Lower lobe of right lung (tissue), 2 donors: Measurements from ENCODE around the gene POU1F1. TPM values are rescaled to one million over a fixed set of nuclear protein-coding genes. Genes with fewer than 3 reads are reported as not detected.
"Not testable (repeated sequence)": the region's sequence is repeated elsewhere in the genome, so short reads cannot be mapped to it uniquely, and the experiment has no call there.

Experiments used
- ATAC-seq, 2 donors: fragments of 200-7000 bp; cut with Tn5 transposase; one replicate each; pipeline ENCODE4 v1.9.1; 2020 to 2022; ENCODE audit warnings: mild to moderate bottlenecking in 2 of 2, moderate library complexity in 2 of 2
- DNase-seq: peaks from one replicate; pipeline ENCODE4 v3.0.0-alpha.2; 2020
- H3K27ac ChIP-seq: fragments of 200-600 bp; one replicate; pipeline ENCODE4 v1.8.0; 2022
- H3K27me3 ChIP-seq: fragments of 200-600 bp; one replicate; pipeline ENCODE4 v1.8.0; 2022; ENCODE audit warnings: low read depth
- H3K36me3 ChIP-seq: fragments of 200-600 bp; one replicate; pipeline ENCODE4 v1.8.0; 2022; ENCODE audit warnings: mild to moderate bottlenecking
- H3K4me1 ChIP-seq: fragments of 200-600 bp; one replicate; pipeline ENCODE4 v1.8.0; 2022
- H3K4me3 ChIP-seq: fragments of 200-600 bp; one replicate; pipeline ENCODE4 v1.8.0; 2022; ENCODE audit warnings: mild to moderate bottlenecking
- H3K9me3 ChIP-seq: fragments of 200-600 bp; one replicate; pipeline ENCODE4 v1.8.0; 2022
- intact Hi-C: fragments of 100-400 bp; cut with DNase I; formaldehyde crosslinking; loops from one replicate; pipeline ENCODE4 v1.11.0; 2022
- total RNA-seq: library from RNA; stranded (reverse); fragmentation: NEBNext Ultra II Directional; extraction: Animal tissue kit (Norgen Biotek cat#: 25700); gene quantifications from one replicate; pipeline ENCODE4 v1.2.1, GENCODE V29; 2021
- TF ChIP-seq, protein P1 (sequence below): fragments of 200-600 bp; IDR thresholded peaks from one replicate; pipeline ENCODE4 v1.8.0; 2022; ENCODE audit warnings: antibody characterized with exemption, mild to moderate bottlenecking
- donor health status: DM: no; HTN: yes; CAD: no; lungs with severe emphysema.

The POU1F1 gene
- total RNA-seq, 1 donor from 2014 or later, result not detected

DNA sequence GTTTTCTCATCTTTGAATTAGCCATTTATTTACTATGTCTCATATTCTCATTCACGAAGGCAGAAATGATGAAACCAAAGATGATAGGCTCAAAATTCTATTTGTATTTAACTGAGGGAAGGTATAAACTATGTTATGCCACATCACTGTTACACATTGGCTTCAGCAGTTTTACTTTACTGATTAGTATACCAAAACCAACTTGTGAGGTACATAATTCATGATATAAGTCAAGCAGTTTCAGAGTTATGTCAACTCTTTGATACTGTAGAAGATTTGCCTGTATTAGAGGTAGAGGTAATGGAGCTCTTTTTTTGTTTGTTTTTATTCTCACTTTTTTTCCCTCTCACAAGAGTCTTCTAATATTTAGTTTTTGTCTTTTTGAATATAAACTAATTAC lies 26.4 kb downstream of the POU1F1 start:
- DNase-seq (no peak), ATAC-seq (no peak)
- TF ChIP-seq, protein P1, sequence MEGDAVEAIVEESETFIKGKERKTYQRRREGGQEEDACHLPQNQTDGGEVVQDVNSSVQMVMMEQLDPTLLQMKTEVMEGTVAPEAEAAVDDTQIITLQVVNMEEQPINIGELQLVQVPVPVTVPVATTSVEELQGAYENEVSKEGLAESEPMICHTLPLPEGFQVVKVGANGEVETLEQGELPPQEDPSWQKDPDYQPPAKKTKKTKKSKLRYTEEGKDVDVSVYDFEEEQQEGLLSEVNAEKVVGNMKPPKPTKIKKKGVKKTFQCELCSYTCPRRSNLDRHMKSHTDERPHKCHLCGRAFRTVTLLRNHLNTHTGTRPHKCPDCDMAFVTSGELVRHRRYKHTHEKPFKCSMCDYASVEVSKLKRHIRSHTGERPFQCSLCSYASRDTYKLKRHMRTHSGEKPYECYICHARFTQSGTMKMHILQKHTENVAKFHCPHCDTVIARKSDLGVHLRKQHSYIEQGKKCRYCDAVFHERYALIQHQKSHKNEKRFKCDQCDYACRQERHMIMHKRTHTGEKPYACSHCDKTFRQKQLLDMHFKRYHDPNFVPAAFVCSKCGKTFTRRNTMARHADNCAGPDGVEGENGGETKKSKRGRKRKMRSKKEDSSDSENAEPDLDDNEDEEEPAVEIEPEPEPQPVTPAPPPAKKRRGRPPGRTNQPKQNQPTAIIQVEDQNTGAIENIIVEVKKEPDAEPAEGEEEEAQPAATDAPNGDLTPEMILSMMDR, result no peak
- no peaks in the 10 kb centered on the region for H3K9me3 ChIP-seq
- H3K27ac ChIP-seq, result no peak overlapping the region
- H3K27me3 ChIP-seq, result no peaks in the 10 kb centered on the region
- no peak overlapping the region for H3K4me3 ChIP-seq
- intact Hi-C loops, result no loop called here
- peaks cover 74% of the 10 kb centered on the region for H3K36me3 ChIP-seq
- H3K4me1 ChIP-seq, result no peaks in the 10 kb centered on the region

DNA sequence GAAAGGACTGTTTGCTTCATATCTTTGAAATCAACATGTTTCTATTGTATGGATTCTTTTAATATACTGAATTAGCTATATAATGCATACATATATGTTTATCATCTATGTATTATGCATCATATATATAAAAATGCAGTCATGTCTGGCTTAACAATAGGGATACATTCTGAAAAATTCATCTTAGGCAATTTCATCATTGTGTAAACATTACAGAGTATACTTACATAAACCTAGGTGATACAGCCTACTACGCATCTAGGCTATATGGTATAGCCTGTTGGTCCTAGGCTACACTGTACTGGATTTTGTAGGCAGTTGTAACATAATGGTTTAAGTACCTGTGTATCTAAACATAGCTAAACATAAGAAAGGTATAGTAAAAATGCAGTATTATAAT lies 27.6 kb downstream of the POU1F1 start:
- Histone ChIP-seq H3K27me3 (no peaks in the 10 kb centered on the region), H3K4me3 (no peak overlapping the region), H3K4me1 (no peaks in the 10 kb centered on the region), H3K27ac (no peak overlapping the region), H3K36me3 (peaks cover 65% of the 10 kb centered on the region), H3K9me3 (no peaks in the 10 kb centered on the region)
- no peak for DNase-seq
- intact Hi-C loops, result no loop called here
- TF ChIP-seq, protein P1, result no peak
- no peak for ATAC-seq

DNA sequence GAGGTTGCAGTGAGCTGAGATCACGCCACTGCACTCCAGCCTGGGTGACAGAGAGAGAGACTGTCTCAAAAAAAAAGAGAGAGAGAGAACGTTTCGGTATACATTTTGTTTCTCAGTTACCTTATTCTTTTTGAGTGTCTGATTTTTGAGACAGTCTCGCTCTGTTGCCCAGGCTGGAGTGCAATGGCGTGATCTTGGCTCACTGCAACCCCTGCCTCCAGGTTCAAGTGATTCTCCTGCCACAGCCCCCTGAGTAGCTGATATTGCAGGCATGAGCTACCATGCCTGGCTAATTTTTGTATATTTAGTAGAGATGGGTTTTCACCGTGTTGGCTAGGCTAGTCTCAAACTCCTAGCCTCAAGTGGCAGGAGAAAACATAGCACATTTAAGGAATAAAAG lies 28.2 kb downstream of the POU1F1 start:
- H3K4me3 ChIP-seq, H3K9me3 ChIP-seq, H3K27ac ChIP-seq, ATAC-seq, DNase-seq, H3K27me3 ChIP-seq, H3K4me1 ChIP-seq, intact Hi-C loops: not testable (repeated sequence)
- H3K36me3 ChIP-seq, result peaks cover 59% of the 10 kb centered on the region

DNA sequence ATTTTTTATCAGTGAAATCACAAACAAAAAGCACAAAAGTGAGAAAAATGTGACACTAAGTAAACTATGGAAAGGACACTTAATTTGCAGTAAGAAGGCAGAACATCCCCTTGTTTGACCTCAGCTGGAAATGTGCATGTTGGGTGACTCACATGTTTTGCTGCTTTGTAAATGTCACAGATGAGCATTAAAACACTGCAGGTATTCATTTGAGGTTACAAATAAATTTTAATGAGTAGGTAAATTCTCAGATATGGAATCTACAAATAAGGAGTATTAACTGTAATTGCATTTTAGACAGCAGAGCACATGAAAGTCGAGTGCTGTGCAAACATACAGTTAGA lies 29.0 kb downstream of the POU1F1 start:
- H3K4me3 ChIP-seq, result no peak overlapping the region
- ATAC-seq, result no peak
- H3K27me3 ChIP-seq, result no peaks in the 10 kb centered on the region
- no peaks in the 10 kb centered on the region for H3K9me3 ChIP-seq
- DNase-seq, result no peak
- TF ChIP-seq, protein P1, result no peak
- H3K27ac ChIP-seq, result no peak overlapping the region
- intact Hi-C loops, result no loop called here
- no peaks in the 10 kb centered on the region for H3K4me1 ChIP-seq
- H3K36me3 ChIP-seq, result peaks cover 56% of the 10 kb centered on the region

DNA sequence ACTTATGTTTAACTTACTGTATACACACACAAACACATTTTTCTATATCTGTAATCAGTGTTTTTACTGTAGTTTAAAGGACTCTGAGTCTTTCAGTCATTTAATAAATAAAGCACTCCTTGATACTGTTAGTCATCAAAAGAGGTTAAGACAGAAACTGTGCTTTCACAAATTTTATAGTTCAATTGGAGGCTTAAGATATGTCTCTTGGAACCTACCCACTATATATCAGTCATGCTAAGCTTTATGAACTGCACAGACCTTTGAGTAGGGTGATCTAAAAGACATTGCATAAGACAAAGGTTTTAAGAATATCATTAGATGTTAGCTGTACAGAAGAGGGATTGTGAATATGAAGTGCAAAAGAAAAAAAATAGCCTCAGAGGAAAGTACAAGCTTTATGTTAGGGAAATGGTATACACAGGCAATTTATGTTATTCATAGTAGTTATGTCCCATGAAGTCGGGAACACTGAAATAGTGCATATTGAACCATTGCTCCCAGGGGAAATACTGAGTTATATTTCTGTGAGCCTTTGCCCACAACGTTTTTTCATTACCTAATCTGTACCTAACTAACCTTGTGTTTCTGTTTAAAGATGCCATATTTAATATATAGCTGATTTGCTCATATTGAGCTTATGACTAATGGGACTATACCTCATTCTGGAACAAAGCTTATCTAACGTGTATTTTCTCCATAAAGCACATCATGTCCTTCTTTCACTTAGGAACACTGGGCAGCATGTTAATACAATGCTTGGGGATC lies 29.5 kb downstream of the POU1F1 start:
- TF ChIP-seq, protein P1, result no peak
- Histone ChIP-seq H3K27ac (no peak overlapping the region), H3K27me3 (no peaks in the 10 kb centered on the region), H3K4me3 (no peak overlapping the region), H3K4me1 (no peaks in the 10 kb centered on the region), H3K9me3 (no peaks in the 10 kb centered on the region), H3K36me3 (peaks cover 52% of the 10 kb centered on the region)
- intact Hi-C loops, result no loop called here
- DNase-seq, result no peak
- no peak for ATAC-seq

DNA sequence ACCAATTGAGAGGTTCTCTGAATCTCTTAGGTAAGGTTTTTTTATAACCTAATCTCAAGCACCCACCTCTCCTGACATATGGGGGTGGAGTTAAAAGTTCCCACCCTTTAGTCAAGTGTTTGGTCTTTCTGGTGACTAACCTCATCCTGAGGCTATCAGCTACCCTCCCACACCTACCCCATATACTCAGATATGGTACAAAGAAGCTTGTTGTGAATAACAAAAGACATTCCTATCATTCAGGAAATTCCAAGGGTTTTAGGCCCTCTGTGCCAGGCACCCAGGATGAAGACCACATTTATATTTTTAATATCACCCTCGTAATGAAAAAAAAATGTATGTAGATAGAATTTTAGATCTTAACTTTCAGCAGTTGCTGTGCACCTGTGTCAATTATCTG lies 40.3 kb downstream of the POU1F1 start:
- ATAC-seq, result no peak
- Histone ChIP-seq H3K4me3 (no peak overlapping the region), H3K27me3 (no peaks in the 10 kb centered on the region), H3K27ac (no peak overlapping the region), H3K4me1 (peaks cover 14% of the 10 kb centered on the region), H3K9me3 (no peaks in the 10 kb centered on the region), H3K36me3 (peaks cover 10% of the 10 kb centered on the region)
- TF ChIP-seq, protein P1, result no peak
- intact Hi-C loops, result no loop called here
- no peak for DNase-seq
